GM18520 (cell line): ENCODE results near the gene PRKG1.
"Not testable (repeated sequence)": the region's sequence is repeated elsewhere in the genome, so short reads cannot be mapped to it uniquely, and the experiment has no call there.

Experiments
- ATAC-seq: cut with Tn5 transposase; IDR thresholded peaks from one replicate; pipeline ENCODE4 v1.9.1; 2021; ENCODE audit not compliant: unreplicated experiment

Gene PRKG1

DNA sequence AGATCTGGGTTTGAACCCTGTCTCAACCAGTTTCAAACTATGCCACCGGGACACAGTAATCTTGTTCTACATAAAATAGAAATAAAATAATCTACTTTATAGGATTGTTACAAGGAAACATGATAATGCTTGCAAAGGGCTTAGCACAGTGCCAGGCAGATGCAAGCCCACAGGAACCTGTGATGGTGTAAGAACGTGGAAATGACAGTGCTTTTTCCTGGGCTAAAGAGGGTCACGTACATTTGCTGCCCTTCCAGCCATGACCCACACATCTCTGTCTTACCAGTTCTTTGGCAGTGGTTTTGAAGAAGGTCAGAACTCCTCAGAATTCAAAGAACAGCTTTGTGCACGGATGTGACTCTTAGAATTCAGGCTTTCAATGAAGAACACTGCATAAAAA lies 342.2 kb downstream of the PRKG1 start:
- no peak for ATAC-seq

DNA sequence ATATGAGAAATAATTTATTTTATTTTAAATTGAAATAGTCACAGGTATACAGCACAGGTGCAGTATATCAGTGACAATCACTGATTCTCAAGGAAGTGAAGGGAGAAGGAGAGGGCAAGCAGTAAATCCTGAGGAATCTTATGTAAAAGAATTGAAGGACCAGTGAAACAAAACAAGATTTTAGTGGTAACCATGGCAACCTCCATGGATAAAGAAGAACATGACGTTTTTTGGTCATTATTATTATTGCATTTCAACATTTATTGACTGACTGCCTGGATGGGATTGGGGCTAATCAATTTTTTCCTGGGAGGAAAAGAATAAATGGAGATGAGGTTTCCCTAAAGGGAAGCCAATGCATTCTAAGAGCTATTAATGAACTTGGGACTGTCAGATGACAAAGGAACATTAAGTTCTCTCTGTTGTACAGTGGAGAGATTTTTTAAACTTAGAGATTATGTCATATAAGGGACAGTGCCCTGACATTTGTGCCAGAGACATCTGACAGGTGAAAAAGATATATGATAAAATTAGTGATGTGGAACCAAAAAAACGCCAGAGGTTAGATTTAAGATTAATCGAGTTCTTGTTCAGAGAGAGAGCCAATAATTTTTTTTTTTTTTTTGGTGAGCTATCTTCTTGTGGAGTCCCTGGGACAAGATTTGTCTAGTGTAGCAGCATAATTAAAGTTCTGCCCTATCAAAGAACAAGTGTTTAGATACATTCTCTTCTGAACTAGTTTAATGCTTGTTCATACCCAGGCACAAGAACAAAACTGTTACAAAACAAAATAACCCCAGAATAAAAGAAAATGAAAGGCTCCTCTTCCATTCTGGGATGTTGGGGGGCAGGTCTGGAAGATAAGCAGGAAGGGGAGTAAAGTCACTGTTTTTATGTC lies 345.2 kb downstream of the PRKG1 start:
- no peak for ATAC-seq

DNA sequence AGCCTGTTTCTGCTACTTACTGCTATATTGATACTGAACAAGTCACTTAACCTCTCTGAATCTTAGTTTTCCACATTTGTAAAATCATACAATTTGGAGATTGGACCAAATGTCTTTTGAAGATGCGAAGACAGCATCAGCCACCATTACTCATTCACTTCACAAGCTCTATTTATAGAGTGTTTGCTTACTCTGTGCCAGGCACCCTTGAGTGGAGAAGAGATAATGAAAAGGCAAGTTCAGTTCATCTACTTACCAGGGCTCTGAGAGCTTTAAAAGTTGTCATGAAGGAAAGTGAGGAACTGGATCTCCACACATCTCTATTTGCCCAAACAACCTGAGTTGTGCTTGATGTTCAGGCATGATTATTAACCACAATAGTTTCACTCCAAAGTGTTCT lies 347.6 kb downstream of the PRKG1 start:
- ATAC-seq: no peak

DNA sequence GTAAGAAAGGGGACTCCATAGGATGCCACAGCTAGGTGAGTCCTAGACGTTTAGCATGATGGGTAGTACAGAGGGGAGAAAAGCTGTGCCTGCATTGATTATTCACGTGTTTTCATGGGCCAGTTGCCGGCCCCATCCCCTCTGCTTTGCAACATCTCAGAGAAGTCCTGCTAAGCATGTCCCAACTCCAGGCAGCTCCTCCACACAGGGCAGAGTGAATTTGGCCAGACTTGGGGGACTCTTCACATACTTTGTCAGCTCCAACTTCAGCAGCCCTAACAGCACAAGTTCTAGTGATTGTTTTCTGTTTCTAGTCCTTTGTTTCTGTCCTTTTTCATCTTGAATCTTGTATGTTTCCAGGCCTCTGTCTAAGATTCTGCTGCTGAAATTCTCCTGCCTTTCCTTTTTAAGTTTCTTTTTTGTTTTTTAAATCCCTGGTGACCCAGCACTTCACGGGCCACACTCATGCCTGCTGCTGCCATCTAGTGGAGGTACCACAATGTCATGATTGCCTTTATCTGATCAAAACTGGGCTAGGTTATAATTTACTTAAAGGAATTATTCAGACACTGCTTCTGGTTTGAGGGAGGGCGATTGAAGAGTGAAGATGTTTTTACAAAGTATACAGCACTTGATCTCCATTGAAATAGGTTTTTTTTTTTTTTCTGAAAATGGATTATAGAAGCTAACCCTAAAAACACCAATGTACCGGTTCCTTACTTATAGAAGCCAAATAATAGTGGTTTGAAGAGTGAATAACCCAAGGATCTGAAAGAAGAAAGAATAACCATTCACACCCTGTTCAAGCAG lies 348.2 kb downstream of the PRKG1 start:
- no peak for ATAC-seq

GRCh38 chr10:51423121-51423452 lies 348.8 kb downstream of the PRKG1 start:
- ATAC-seq: no peak

DNA sequence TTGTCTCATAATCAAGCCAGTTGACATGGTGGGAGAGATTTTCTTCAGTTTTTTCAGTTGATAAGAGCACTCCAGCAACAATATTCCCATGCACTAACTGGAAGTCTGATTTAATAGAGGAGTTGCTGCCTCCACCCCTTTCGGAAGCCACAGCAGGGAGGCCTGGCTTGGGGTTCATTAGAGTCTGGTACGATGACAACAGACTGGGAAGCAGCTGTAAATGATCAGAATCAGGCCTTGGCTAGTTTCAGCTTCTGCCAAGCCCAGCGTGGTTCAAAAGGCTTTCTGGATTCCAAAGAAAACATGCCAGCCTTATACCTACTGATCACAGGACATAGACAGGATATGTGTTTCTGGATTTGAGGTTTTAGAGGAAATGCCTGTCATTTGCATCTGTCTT lies 351.1 kb downstream of the PRKG1 start:
- ATAC-seq: no peak

GRCh38 chr10:51427758-51428157 lies 353.5 kb downstream of the PRKG1 start:
- no peak for ATAC-seq

- no peak for ATAC-seq
Observed at GRCh38 chr10:51430506-51430905, 356.2 kb downstream of the PRKG1 start.

DNA sequence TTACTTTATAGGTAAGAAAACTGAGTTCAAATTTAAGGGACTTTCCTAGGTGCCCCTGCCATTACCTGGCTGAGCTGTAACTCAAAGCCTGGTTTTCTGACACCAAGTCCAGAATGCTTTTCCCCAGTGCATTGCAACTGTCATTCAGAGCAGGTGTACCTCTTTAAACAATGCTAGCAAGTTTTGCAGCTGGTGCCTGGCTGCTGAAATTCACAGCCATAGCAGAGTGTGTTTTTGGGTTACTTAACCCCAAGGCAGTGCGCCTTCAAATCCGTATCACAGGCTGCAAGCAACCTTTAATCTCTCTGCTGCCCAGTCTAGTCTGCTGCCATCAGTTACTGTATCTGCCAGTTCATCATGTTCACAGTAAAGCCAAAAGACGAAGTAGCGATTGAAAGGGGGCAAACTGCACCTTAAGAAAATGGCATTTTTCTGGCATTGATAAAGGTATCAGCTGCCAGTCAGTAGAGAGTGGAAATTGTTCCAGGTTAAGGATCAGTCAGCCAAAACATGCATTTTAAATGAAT lies 359.7 kb downstream of the PRKG1 start:
- ATAC-seq: no peak

- ATAC-seq: no peak
Observed at GRCh38 chr10:51436805-51437204, 362.5 kb downstream of the PRKG1 start.

DNA sequence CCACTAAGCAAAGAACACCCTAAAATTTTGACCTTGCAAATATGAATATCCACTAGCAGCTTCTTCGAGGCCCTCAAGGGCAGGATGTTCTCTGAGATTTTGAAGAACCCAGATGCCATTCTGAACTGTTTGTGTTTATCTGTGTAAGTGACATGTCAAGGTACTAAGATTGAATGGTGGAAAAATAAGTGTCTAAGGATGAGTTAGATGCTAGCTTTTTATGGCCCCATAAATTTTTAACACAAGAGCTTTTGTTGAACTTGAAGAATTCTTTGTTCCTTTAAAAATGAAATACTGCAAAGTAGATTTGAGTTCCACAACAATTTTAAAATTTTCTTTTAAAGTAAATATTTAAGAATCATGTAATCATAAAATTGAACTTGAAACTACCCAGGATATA lies 365.4 kb downstream of the PRKG1 start:
- no peak for ATAC-seq

- no peak for ATAC-seq
Observed at GRCh38 chr10:51445588-51445987, 371.3 kb downstream of the PRKG1 start.

DNA sequence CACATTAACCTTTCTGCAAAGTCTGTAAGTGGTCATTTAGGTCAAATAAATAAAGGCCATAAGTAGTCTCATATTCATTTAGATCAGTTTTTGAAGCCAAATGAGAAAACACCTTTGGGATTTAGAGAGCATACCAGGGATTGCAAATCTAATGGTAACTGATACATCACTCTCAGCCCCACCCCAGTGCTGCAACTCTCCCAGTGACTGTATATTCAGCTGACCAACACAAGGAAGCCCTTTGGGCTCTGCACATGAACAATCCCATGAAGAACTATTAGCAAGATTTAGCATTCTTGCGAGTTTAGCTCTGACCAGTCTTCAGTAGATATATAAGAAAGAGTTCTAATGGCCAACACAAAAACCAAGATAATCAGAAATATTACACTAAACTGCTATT lies 372.8 kb downstream of the PRKG1 start:
- ATAC-seq: no peak

GRCh38 chr10:51455762-51456161 lies 381.5 kb downstream of the PRKG1 start:
- not testable (repeated sequence) for ATAC-seq

DNA sequence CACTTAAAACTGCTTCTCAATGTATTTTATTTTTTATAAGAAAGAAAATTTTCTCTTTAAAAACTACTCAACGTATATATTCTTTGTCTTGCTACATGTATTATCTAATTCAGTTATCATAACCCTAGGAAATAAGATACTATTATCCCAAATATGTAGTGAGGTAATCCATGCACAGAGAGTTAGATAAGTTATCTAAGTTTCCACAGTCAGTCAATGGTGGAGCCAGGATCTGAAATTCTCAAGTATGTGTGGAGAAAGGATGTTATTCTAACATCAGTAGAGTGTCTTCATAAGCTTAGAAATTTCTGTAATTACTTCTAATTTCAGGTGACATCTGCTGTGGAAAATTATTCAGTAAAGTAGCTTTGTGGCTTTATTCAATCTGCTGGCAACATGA lies 385.2 kb downstream of the PRKG1 start:
- ATAC-seq: no peak

DNA sequence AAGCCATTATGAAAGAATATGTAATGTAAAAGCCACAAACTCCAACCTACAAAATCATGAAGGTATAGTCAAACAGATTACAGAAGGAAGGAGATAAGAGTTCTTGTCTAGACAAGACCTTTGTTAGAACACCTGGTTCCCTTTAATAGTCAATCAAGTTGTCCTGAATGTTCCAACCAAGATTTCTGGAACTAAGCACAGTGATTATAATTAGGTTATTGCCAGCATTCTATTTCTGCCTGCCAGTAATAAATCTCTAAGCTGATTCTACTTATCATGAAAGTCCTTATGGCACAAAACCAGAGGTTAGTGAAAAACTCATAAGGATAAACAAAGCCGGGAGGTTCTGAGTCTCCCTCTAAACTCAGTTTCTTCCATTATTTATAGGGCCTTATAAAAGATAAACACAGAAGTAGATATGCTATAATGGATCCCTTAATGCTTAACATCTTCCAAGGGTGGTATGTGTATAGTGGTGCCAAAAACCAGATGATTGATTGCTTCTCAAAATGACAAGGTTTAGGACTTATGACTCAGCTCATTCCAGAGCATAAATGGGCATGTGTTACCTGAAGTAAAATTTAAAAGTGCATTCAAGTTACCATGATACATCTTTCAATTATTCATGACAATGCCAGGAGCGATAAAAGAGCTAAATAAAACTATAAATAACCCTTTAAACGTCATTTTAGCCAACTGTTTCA lies 387.9 kb downstream of the PRKG1 start:
- ATAC-seq: no peak

DNA sequence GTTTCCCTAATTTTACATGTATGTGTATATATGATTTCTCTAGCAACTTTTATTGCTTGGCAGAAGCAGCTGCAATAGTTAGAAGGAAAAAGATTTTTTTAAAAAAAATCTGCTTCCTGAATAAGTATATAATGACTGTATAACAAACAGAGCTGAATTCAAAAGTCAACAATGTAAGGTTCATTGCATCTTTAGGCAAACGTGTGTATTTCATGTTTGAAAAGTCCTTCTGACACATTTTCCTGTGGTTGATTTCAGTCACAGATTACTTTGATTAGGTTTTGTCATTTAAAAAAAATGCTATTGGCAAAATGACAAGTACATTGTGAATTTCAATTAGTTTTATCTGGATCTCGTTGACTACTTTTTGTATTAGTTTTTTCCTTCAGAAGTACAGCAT lies 394.1 kb downstream of the PRKG1 start:
- no peak for ATAC-seq

DNA sequence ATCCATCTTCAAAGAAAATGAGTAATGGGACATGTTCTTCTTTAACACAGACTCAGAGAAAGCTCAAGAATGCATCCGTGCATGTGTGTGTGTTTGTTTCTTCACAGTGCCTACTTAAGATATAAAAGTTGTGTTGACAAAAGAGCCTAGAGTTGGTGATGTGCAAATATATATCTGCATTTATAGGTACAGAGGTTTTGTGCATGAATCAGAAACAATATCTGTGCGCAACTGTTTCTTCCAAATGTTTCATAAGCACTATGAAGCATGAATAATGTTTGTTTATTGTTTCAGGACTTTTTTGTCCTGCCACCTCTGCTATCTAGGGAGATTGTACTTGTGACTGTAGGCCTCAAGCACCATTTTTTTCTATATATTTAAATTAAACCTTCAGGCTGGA lies 395.4 kb downstream of the PRKG1 start:
- no peak for ATAC-seq

DNA sequence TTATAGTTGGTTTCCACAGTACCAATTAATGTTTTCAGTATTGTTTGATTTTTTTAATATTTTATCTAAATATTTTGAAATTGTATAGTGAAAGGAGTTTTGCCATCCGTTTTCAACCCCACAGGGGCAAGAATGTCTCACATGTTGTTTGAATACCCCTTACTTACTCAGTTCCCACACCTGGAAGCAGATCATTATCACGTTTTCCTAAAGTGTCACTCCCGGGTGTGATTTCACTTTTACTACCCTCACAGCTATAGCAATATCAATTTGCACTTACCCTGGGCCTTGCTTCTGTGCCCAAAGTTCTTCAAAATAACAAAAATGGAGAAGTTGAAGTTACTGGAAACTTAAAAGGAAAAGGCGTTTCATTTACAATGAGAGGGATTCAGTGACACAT lies 397.0 kb downstream of the PRKG1 start:
- no peak for ATAC-seq

DNA sequence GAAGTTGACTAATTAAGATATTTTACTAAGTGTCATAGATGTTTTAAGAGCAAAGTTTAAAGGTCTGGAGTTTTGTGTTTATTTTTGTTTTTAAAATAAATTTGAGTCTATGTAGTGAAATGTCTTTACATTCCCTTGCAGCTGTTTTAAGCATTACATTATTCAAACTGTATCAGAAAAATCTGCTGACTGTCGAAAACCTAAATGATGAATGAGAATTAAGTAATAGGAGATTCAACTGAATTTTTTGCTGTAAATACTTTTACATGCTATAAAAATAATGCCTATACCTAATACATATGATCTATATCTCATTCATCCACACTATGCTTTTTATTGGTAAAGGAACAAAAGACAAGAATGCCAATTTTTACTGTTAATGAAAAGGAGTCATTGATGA lies 397.9 kb downstream of the PRKG1 start:
- ATAC-seq: no peak

DNA sequence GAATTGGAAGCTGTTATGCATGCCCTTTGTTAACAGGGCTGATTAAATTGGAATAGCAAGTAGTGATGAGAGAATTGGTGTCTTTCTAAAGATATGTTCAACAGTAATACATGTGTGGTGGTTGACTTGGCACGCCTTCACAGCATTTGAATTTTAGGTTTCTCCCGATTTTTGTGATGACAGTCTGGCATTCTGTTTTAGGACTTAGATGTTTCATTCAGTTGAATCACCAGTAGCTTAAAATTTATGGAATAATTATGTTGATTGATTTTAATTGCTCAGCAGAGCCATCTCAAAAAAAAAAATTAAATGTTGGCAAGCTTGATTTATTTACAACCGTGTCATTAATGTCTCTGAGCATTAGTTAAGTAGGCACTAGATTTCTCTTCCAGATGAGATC lies 405.4 kb downstream of the PRKG1 start:
- ATAC-seq: no peak

DNA sequence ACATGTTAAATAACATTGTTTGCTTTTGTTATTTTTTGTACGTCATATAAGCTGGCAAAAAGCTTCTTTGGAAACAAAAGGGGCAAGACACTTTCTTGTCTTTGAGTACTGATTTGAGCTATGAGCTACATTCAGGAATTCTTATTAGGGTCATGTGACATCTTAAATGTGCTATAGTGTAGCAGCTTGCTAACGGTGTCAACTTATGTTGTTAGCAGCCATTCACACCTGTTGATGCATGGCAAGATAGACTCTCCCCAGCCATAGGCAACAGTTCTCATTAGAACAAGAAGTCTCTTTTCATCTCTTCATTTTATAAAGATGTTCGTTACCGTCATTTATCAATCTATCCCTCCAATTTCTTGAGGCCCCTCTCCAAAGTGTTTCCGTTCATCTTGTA lies 411.4 kb downstream of the PRKG1 start:
- ATAC-seq: no peak
